PFSK-1 (cell line): ENCODE results near the gene ULBP1.

Source experiments
- POLR2AphosphoS5 ChIP-seq: IDR thresholded peaks from 2 replicates; pipeline ENCODE4 v1.6.1; 2012; ENCODE audit warnings: low read depth, mild to moderate bottlenecking, control low read depth, low read length, moderate library complexity
- REST ChIP-seq, 2 experiments: IDR thresholded peaks; 2 replicates each; pipeline versions ENCODE4 v1.6.1 to v1.8.0; 2011 to 2012; ENCODE audit warnings: low read depth in 2 of 2, low read length in 2 of 2, control low read depth in 1 of 2, inconsistent platforms in 1 of 2, mild to moderate bottlenecking in 1 of 2, moderate library complexity in 1 of 2; ENCODE audit not compliant: insufficient read depth in 1 of 2
- TAF1 ChIP-seq: IDR thresholded peaks from 2 replicates; pipeline ENCODE4 v1.6.1; 2012; ENCODE audit warnings: low read length, control low read depth, borderline replicate concordance; ENCODE audit not compliant: insufficient read depth

GRCh38 chr6:149923327-149923986 is 40.3 kb upstream of the ULBP1 start:
- TF ChIP-seq TAF1 (no peak), REST (IDR thresholded peaks at IDR 0.05; ENCODE audit: insufficient read depth in 1 of 2, low read depth in 2 of 2, low read length in 2 of 2) (no peak), POLR2AphosphoS5 (no peak)
